ENCODE measurements around the gene NAT16.
"Not testable (repeated sequence)": the region's sequence is repeated elsewhere in the genome, so short reads cannot be mapped to it uniquely, and the experiment has no call there.

NAT16 gene

GRCh38 chr7:101140746-101141382 is 39.2 kb downstream of the NAT16 start:
- DNase-seq (ENCODE audit: insufficient read length, low spot score), result no peak
- no peak for FAIRE-seq
- TF ChIP-seq POLR2A (IDR thresholded peaks at IDR 0.05; ENCODE audit: low read depth, low read length), result no peak

- no peak for DNase-seq (ENCODE audit: insufficient read length, low spot score)
- no peak for TF ChIP-seq POLR2A (IDR thresholded peaks at IDR 0.05; ENCODE audit: low read depth, low read length)
- FAIRE-seq, result no peak
Observed at GRCh38 chr7:101140339-101140699, 39.8 kb downstream of the NAT16 start.

- TF ChIP-seq POLR2A (IDR thresholded peaks at IDR 0.05; ENCODE audit: low read depth, low read length), result no peak
- FAIRE-seq (no peak), DNase-seq (ENCODE audit: insufficient read length, low spot score) (peak; percentile 45)
Observed at GRCh38 chr7:101138213-101138870, 41.8 kb downstream of the NAT16 start.

- TF ChIP-seq POLR2A (IDR thresholded peaks at IDR 0.05; ENCODE audit: low read depth, low read length), result no peak
- no peak for DNase-seq (ENCODE audit: insufficient read length, low spot score)
- FAIRE-seq, result no peak
Observed at GRCh38 chr7:101137651-101138212, 42.4 kb downstream of the NAT16 start.

GRCh38 chr7:101134399-101134980 is 45.6 kb downstream of the NAT16 start:
- TF ChIP-seq POLR2A (IDR thresholded peaks at IDR 0.05; ENCODE audit: low read depth, low read length), result no peak
- FAIRE-seq, result no peak
- DNase-seq (ENCODE audit: insufficient read length, low spot score), result no peak

GRCh38 chr7:101133621-101134398 is 46.3 kb downstream of the NAT16 start:
- FAIRE-seq (no peak), DNase-seq (ENCODE audit: insufficient read length, low spot score) (no peak)
- TF ChIP-seq POLR2A (IDR thresholded peaks at IDR 0.05; ENCODE audit: low read depth, low read length), result 0 out of 2 replicates have a peak, but pooled peaks have one; percentile 10

- FAIRE-seq; DNase-seq (ENCODE audit: insufficient read length, low spot score): not testable (repeated sequence)
Observed at GRCh38 chr7:101132626-101133600, 47.2 kb downstream of the NAT16 start.

GRCh38 chr7:101129603-101130117 is 50.4 kb downstream of the NAT16 start:
- TF ChIP-seq POLR2A (IDR thresholded peaks at IDR 0.05; ENCODE audit: low read depth, low read length), result no peak
- no peak for FAIRE-seq
- no peak for DNase-seq (ENCODE audit: insufficient read length, low spot score)

GRCh38 chr7:101128040-101128834 is 51.9 kb downstream of the NAT16 start:
- DNase-seq (ENCODE audit: insufficient read length, low spot score) (no peak), FAIRE-seq (no peak)
- no peak for TF ChIP-seq POLR2A (IDR thresholded peaks at IDR 0.05; ENCODE audit: low read depth, low read length)

- FAIRE-seq (no peak), DNase-seq (ENCODE audit: insufficient read length, low spot score) (no peak)
- TF ChIP-seq POLR2A (IDR thresholded peaks at IDR 0.05; ENCODE audit: low read depth, low read length), result 0 out of 2 replicates have a peak, but pooled peaks have one; percentile 22
Observed at GRCh38 chr7:101127460-101128039, 52.5 kb downstream of the NAT16 start.

- peak; percentile 98 for TF ChIP-seq POLR2A (IDR thresholded peaks at IDR 0.05; ENCODE audit: low read depth, low read length)
- FAIRE-seq (no peak), DNase-seq (ENCODE audit: insufficient read length, low spot score) (peak; percentile 79)
Observed at GRCh38 chr7:101126651-101127459, 53.2 kb downstream of the NAT16 start, which contains the start of gene SERPINE1. Gene SERPINE1 (plus strand): TSS chr7:101127104. CDS start chr7:101128394, 1,290 bp downstream.

Data from H54 (cell line).